HG03280 (cell line): ENCODE results near the gene KIAA1210.
"Not testable (repeated sequence)": the region's sequence is repeated elsewhere in the genome, so short reads cannot be mapped to it uniquely, and the experiment has no call there.

Source experiments
- ATAC-seq: cut with Tn5 transposase; IDR thresholded peaks from one replicate; pipeline ENCODE4 v1.9.1; 2021; ENCODE audit warnings: mild to moderate bottlenecking, moderate library complexity; ENCODE audit not compliant: unreplicated experiment

KIAA1210 gene

DNA sequence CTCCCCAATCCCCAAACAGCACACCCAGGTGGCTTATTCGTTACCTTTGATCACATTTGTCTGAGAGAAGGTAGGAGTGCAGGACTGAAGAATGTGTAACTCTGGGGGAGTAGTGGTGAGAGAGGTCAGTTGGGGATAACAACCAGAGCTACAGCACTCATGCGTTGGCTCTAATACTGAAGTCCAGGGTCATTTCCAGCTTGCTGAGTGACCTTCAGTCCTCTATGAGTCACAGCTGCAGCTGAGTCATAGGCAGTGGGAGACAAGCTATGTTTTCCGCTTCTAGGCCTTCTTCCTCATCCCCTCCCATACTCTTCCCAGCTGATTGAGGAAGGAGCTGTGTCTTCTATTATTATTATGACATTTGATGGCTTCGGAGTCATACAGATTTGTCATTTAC is 86.4 kb downstream of the KIAA1210 start:
- no peak for ATAC-seq

DNA sequence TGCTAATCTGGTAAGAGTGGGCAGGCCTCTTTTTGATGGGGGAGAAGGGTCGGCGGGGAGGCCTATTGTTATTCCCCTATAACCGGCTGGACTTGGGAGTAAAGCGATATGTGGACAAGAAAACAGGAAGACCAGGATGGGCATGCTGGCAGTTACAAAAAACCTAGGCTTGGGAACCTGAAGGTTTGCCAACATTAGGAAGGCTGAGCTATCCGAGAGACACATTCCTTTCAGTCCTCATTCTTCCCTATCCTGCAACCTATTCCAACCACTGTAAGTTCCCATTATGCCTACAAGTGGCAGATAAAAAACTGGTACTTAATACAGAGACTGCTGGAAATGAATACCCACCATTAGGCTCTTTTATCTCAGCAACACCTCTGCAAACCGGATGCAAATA is 87.2 kb downstream of the KIAA1210 start:
- no peak for ATAC-seq

DNA sequence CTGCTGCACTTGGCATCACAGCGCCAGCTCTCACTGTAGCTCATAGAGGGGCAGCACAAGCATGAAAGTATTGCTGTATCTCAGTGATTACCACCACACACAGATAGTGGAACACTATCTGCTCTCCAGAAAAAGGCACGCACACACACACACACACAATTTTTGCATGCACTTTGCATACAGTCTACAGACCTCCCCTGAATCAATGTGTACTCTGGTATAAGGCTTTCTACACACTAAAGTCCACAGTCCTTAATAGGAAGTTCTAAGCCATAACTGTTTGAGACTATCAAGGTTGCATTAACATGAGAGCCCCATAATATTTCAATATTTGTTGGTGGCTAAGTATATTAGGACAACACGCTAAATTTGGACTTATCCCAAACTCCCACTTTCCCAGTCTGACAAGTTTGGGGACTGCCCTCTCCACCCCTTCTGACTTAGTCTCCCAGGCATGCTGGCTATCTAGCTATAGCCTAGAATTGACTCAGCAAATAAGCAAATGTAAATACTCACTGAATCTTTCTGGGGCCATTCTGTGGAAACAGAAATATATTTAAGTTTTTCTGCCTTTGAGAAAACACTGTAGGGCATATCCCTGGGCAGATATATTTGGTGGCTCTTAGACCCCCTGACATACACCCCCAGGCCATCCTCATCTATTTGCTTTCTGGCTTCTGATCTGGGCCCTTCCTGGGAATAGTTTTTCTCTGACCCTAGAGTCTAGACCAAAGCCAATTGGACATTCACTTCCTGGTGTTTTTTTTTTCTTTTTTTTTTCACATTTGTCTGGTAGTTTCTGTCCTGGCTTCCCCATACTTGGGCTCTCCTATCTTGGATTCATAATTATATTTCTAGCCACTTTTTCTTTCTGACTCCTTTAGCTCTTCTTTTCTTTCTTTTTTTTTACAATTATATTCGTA is 91.2 kb downstream of the KIAA1210 start:
- ATAC-seq = no peak

DNA sequence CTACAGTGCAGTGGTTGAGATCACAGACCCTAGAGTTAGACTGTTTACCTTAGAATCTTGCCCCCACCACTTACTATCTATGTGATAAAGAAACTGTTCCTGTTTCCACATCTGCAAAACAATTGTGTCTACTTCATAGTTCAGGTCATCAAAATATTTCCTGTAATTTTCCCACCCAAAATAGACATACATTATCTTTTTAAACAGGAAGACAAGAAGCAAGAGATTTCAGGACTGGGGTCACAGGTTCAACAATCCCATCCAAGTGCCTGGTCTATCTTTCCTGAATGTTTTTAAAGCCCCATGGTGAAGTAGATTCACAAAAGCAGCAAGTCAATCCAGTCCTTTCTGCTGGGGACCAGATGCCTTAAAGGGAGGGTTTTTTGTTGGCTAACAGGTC is 96.6 kb downstream of the KIAA1210 start:
- no peak for ATAC-seq

DNA sequence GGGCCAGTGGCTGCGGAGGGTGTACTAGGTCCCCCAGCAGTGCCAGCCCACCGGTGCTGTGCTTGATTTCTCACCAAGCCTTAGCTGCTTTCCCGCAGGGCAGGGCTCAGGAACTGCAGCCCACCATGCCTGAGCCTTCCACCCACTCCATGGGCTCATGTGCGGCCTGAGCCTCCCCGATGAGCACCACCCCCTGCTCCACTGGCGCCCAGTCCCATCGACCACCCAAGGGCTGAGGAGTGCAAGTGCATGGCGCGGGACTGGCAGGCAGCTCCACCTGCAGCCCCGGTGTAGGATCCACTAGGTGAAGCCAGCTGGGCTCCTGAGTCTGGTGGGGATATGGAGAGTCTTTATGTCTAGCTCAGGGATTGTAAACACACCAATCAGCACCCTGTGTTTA is 98.0 kb downstream of the KIAA1210 start:
- ATAC-seq = not testable (repeated sequence)

DNA sequence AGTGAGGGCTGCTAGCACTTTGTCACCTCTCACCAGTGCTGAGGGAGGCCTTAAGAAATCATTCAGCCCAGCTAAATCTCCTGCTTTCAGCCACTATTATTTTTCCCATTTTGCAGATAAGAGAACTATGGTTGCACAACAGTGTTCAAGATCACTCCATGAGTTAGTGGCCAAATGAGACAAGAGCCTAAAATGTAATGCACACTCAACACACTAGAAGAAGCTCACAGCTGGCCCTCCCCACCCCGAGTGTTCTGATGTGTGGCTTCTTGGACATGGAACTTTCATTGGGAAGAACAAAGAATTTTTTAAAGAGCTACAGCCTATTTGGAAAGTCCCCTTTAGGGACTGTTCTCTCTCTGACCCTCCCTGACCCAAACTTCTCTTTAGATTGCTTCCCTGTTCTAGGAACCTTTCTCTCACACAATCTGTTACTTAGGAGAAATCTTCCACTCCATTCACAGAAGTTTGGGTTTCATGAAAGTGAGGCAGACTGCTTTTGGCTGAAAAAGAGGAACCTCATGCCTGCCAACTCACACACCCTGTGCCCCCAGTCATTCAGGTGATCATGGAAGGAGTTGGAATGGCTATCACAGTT is 98.8 kb downstream of the KIAA1210 start:
- ATAC-seq = no peak
